Peyer's patch (tissue), 4 donors: Measurements from ENCODE around the gene NKIRAS1. TPM values are rescaled to one million over a fixed set of nuclear protein-coding genes. Genes with fewer than 3 reads are reported as not detected.

Experiments
- DNase-seq, 3 donors: peaks; one replicate each; pipeline ENCODE4 v3.0.0-alpha.2; 2017 to 2019
- H3K27ac ChIP-seq, 4 donors: fragments of 200-600 bp; sonication (generic); one replicate each; pipeline ENCODE4 v1.5.1; 2016 to 2019
- H3K27me3 ChIP-seq, 2 donors: fragments of 200-600 bp; sonication (generic); one replicate each; pipeline ENCODE4 v1.5.1; 2019
- H3K36me3 ChIP-seq, 3 donors: fragments of 200-600 bp; sonication (generic); one replicate each; pipeline ENCODE4 v1.5.1; 2016 to 2019
- H3K4me1 ChIP-seq, 4 donors: fragments of 200-600 bp; sonication (generic); one replicate each; pipeline ENCODE4 v1.5.1; 2016 to 2019
- H3K4me3 ChIP-seq, 4 donors: fragments of 200-600 bp; sonication (generic); 1 replicate in 3 of 4; 2 replicates in 1 of 4; pipeline ENCODE4 v1.5.1; 2016 to 2019; ENCODE audit warnings: mild to moderate bottlenecking in 1 of 4
- H3K9me3 ChIP-seq, 4 donors: fragments of 200-600 bp; sonication (generic); one replicate each; pipeline ENCODE4 v1.5.1; 2016 to 2019; ENCODE audit warnings: mild to moderate bottlenecking in 1 of 4
- POLR2A ChIP-seq, 2 donors: fragments of 450-650 bp; IDR thresholded peaks; one replicate each; pipeline ENCODE4 v1.5.1; 2017; ENCODE audit warnings: antibody characterized with exemption in 2 of 2, mild to moderate bottlenecking in 2 of 2, moderate library complexity in 2 of 2
- total RNA-seq, 4 donors: library from RNA; depleted of rRNA; stranded (reverse); fragments of >200 nt; gene quantifications; one replicate each; pipeline ENCODE4 v1.1.0, GENCODE V29; 2016
- TF ChIP-seq, protein P1 (sequence below), 6 experiments: fragments of 450-650 bp in 4 of 6; fragments of 200-600 bp in 2 of 6; sonication (generic) in 1 of 6; IDR thresholded peaks; one replicate each; pipeline ENCODE4 v1.5.1; 2017 to 2019; ENCODE audit warnings: antibody characterized with exemption in 6 of 6, mild to moderate bottlenecking in 3 of 6, moderate library complexity in 1 of 6

Gene NKIRAS1
- total RNA-seq, 4 donors from 2014 or later: 4.2 to 11.6 (median 7.7) TPM

DNA sequence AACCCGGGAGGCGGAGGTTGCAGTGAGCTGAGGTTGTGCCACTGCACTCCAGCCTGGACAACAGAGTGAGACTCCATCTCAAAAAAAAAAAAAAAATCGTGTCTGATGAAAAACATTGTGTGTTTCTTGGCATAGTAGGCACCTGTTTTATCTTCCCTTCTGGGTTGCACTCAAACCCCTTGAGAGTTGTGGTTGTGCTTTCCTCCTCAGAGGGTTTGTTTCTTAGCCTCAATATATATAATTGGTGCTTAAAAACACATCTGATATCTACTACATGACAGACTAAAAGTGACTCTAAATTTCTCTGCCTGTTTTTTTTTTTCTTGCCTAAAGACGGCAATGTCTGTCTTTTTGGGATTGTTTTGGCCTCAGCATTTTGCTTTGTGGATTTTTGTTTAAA is 35.9 kb upstream of the NKIRAS1 start:
- Histone ChIP-seq H3K36me3 (peaks cover 0 to 11% (median 0%) of the 10 kb centered on the region in 3 donors), H3K9me3 (no peaks in the 10 kb centered on the region), H3K27me3 (no peaks in the 10 kb centered on the region), H3K4me3 (no peak overlapping the region), H3K27ac (peak overlapping the region in 1 of 4 donors; percentile 25), H3K4me1 (peaks cover 0 to 34% (median 6%) of the 10 kb centered on the region in 4 donors)
- DNase-seq: no peak
- TF ChIP-seq, protein P1, sequence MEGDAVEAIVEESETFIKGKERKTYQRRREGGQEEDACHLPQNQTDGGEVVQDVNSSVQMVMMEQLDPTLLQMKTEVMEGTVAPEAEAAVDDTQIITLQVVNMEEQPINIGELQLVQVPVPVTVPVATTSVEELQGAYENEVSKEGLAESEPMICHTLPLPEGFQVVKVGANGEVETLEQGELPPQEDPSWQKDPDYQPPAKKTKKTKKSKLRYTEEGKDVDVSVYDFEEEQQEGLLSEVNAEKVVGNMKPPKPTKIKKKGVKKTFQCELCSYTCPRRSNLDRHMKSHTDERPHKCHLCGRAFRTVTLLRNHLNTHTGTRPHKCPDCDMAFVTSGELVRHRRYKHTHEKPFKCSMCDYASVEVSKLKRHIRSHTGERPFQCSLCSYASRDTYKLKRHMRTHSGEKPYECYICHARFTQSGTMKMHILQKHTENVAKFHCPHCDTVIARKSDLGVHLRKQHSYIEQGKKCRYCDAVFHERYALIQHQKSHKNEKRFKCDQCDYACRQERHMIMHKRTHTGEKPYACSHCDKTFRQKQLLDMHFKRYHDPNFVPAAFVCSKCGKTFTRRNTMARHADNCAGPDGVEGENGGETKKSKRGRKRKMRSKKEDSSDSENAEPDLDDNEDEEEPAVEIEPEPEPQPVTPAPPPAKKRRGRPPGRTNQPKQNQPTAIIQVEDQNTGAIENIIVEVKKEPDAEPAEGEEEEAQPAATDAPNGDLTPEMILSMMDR (IDR thresholded peaks at IDR 0.05): no peak
- TF ChIP-seq POLR2A (IDR thresholded peaks at IDR 0.05): no peak

DNA sequence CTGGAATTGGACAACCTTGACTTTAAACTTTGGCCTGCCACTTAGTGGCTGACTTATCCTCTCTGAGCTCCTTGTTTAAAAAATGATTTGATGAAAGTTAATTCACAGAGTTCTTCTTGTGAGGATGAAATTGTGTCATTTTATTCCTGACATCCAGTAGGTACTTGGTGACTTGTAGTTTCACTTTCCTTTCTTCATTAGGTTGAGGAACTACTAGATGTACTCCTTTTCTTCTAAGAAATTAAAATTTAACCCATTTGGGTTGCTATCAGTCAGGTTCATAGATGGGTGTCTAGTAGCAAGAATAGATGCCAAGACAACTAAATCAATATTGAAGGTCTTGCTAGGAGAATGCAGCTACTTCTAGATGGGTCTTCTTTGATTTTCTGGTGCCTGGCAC is 33.5 kb upstream of the NKIRAS1 start:
- Histone ChIP-seq H3K4me1 (peaks cover 0 to 45% (median 10%) of the 10 kb centered on the region in 4 donors), H3K9me3 (no peaks in the 10 kb centered on the region), H3K27ac (peak overlapping the region in 2 of 4 donors; percentile 30 to 38), H3K36me3 (peaks cover 0 to under 1% (median 0%) of the 10 kb centered on the region in 3 donors), H3K27me3 (no peaks in the 10 kb centered on the region), H3K4me3 (no peak overlapping the region)
- TF ChIP-seq POLR2A (IDR thresholded peaks at IDR 0.05): no peak
- TF ChIP-seq, protein P1 (IDR thresholded peaks at IDR 0.05): no peak
- no peak for DNase-seq

DNA sequence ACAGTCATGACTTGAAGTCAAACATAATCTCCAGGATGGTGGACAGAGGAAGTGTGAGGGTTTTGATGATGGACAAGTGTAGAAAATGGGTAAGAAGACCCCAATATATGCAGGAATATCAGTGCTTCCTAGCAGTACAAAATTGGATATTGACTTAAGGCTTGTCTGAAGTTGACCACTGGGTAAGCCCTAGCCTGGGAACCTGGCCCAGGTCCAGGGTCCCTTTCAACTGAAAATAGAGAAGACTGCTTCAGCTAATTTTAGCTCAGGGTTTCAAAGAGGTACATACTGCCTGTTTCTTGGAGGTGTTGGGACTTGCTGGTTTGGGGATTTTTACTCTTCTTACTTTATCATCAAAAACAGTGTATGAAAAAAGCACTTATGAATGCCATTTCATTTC is 33.0 kb upstream of the NKIRAS1 start:
- Histone ChIP-seq H3K4me1 (peaks cover 0 to 45% (median 10%) of the 10 kb centered on the region in 4 donors), H3K27me3 (no peaks in the 10 kb centered on the region), H3K36me3 (no peaks in the 10 kb centered on the region), H3K27ac (peak overlapping the region in 2 of 4 donors; percentile 30 to 38), H3K4me3 (no peak overlapping the region), H3K9me3 (no peaks in the 10 kb centered on the region)
- no peak for DNase-seq
- no peak for TF ChIP-seq POLR2A (IDR thresholded peaks at IDR 0.05)
- TF ChIP-seq, protein P1 (IDR thresholded peaks at IDR 0.05): no peak

DNA sequence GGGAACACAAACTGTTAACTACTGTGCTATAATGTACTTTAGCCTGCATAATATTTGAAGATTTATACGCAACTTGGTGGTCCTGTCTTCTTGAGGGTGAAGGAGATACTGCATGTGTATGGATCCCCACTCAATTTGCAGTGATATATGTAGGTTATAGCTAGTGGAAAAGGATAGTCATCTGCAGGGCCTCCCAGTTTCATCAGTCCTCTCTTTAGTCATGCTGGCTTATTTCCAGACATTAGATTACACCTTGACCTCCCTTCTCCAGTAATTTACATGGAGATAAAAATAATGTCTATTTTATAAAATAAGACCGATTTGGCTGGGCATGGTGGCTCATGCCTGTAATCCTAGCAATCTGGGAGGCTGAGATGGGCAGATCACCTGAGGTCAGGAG is 32.0 kb upstream of the NKIRAS1 start:
- peaks cover 0 to 47% (median 10%) of the 10 kb centered on the region in 4 donors for H3K4me1 ChIP-seq
- H3K36me3 ChIP-seq: no peaks in the 10 kb centered on the region
- H3K27me3 ChIP-seq: no peaks in the 10 kb centered on the region
- no peak overlapping the region for H3K27ac ChIP-seq
- no peak for DNase-seq
- H3K4me3 ChIP-seq: no peak overlapping the region
- H3K9me3 ChIP-seq: no peaks in the 10 kb centered on the region
- TF ChIP-seq, protein P1 (IDR thresholded peaks at IDR 0.05): no peak
- no peak for TF ChIP-seq POLR2A (IDR thresholded peaks at IDR 0.05)

DNA sequence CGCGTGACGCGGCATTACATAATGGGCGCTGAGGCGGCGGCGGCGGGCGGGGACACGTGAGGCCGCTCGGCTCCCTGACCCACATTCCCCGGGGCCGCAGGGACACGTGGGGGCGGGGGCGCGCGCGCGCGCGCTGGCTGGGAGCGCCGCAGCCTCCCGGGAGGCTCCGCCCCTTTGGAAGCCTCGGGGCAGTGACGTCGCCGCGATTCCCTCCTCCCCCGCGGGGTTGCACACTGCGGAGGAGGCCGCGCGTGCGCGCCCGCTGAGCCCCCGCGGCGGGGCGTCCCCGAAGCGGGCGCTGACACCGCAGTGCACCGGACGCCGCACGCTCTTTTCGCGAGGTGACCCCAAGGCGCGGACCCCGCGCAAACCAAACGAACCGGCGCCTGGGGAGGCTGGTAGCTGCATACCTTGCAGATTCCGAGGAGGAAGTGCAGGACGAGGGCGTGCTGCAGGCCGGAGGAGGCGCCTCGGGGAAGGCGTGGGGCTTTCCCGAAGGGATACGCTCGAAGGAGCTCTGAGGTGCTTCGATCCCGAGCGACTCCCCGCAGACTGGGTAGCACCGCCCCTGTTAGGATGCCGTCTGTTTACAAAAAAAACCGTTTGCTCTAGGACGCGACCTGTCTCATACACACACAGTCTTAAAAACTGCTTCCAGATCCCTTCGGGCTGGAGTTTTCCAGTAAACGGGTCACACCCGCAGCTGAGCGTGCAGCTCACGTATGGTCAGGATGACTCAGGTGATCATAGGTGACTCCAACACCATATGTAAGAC is 29.3 kb upstream of the NKIRAS1 start:
- H3K27me3 ChIP-seq: no peaks in the 10 kb centered on the region
- peak; percentile 97 to 99 (median 99) for DNase-seq
- peaks cover 0 to 47% (median 5%) of the 10 kb centered on the region in 4 donors for H3K4me1 ChIP-seq
- H3K27ac ChIP-seq: peak overlapping the region; percentile 98 to 100 (median 100)
- no peaks in the 10 kb centered on the region for H3K36me3 ChIP-seq
- TF ChIP-seq POLR2A (IDR thresholded peaks at IDR 0.05): peak in 1 of 2 donors; percentile 48
- TF ChIP-seq, protein P1 (IDR thresholded peaks at IDR 0.05): peak in 2 of 6 experiments; percentile 15 to 17
- peak overlapping the region; percentile 81 to 98 (median 91) for H3K4me3 ChIP-seq
- H3K9me3 ChIP-seq: no peaks in the 10 kb centered on the region
